A549 (cell line): ENCODE data around the gene CDYL2. TPM values are rescaled to one million over a fixed set of nuclear protein-coding genes. Genes with fewer than 3 reads are reported as not detected.

Experiments
- ATAC-seq, 2 experiments: fragments of 200-7000 bp in 1 of 2; fragments of >200 bp in 1 of 2; cut with Nextera tagmentation in 1 of 2; cut with Tn5 transposase in 1 of 2; 3 replicates each; pipeline versions ENCODE4 v1.8.0 to v1.9.1; 2018 to 2020; ENCODE audit warnings: mild to moderate bottlenecking in 1 of 2, moderate library complexity in 1 of 2
- CTCF ChIA-PET: fragments of 300-600 bp; sonication (Branson Sonifier 250); formaldehyde crosslinking; extraction: SDS; loops from one replicate; lab custom pipeline; 2021; ENCODE audit warnings: antibody characterized with exemption, inconsistent platforms; lab: Yijun Ruan, JAX
- POLR2A ChIA-PET: fragments of 350-600 bp; formaldehyde crosslinking; extraction: SDS; loops from one replicate; lab custom pipeline; 2021; ENCODE audit warnings: antibody characterized with exemption, inconsistent platforms; lab: Yijun Ruan, JAX
- DNase-seq, 2 experiments: peaks; one replicate each; pipeline versions ENCODE4 v3.0.0 to v3.0.0-alpha.2; 2011 to 2016; ENCODE audit warnings: low read depth in 1 of 2, low spot score in 1 of 2
- FAIRE-seq: peaks from 2 replicates; lab custom pipeline; 2011; peaks lifted over from hg19 to GRCh38; lab: Jason Lieb, UNC
- H3K27ac ChIP-seq, 2 experiments: fragments of >200 bp; sonication (Bioruptor Twin); formaldehyde crosslinking; 3 replicates each; pipeline ENCODE4 v1.5.1; 2016 to 2017
- H3K4me1 ChIP-seq: fragments of >200 bp; sonication (Bioruptor Twin); formaldehyde crosslinking; 3 replicates; pipeline ENCODE4 v1.6.1; 2016
- H3K4me2 ChIP-seq: fragments of >200 bp; sonication (Bioruptor Twin); formaldehyde crosslinking; 3 replicates; pipeline ENCODE4 v1.6.1; 2016
- H3K4me3 ChIP-seq: fragments of >200 bp; sonication (Bioruptor Twin); formaldehyde crosslinking; 3 replicates; pipeline ENCODE4 v1.5.1; 2016
- H3K9me3 ChIP-seq: fragments of >200 bp; sonication (Bioruptor Twin); formaldehyde crosslinking; 3 replicates; pipeline ENCODE4 v1.6.1; 2016
- BCL3 ChIP-seq: fragments of >200 bp; sonication (Bioruptor Twin); formaldehyde crosslinking; IDR thresholded peaks from 3 replicates; pipeline ENCODE4 v1.6.1; 2016
- CEBPB ChIP-seq, 2 experiments: fragments of >200 bp in 1 of 2; sonication (Bioruptor Twin) in 1 of 2; formaldehyde crosslinking in 1 of 2; IDR thresholded peaks; 2 replicates each; pipeline ENCODE4 v1.6.1; 2012 to 2016
- CHD2 ChIP-seq: fragments of 150-350 bp; IDR thresholded peaks from 2 replicates; pipeline ENCODE4 v1.6.1; 2014; ENCODE audit warnings: low read length; ENCODE audit not compliant: partially characterized antibody
- CHD4 ChIP-seq: fragments of 200-600 bp; sonication (generic); IDR thresholded peaks from 2 replicates; pipeline ENCODE4 v1.6.1; 2016; ENCODE audit warnings: antibody characterized with exemption, mild to moderate bottlenecking, borderline replicate concordance
- ELK1 ChIP-seq: fragments of 150-350 bp; IDR thresholded peaks from 2 replicates; pipeline ENCODE4 v1.6.1; 2014; ENCODE audit warnings: low read depth, mild to moderate bottlenecking, low read length
- FOSB ChIP-seq: fragments of 250-450 bp; sonication (Bioruptor Pico); IDR thresholded peaks from 2 replicates; pipeline ENCODE4 v1.5.0; 2020; ENCODE audit warnings: mild to moderate bottlenecking, moderate library complexity
- FOXS1 ChIP-seq: fragments of 250-450 bp; sonication (Bioruptor Pico); IDR thresholded peaks from 2 replicates; pipeline ENCODE4 v1.5.0; 2020; ENCODE audit warnings: mild to moderate bottlenecking, moderate library complexity
- GATA3 ChIP-seq: IDR thresholded peaks from 2 replicates; pipeline ENCODE4 v1.6.1; 2012; ENCODE audit warnings: borderline replicate concordance
- HDAC2 ChIP-seq: fragments of 200-600 bp; sonication (generic); IDR thresholded peaks from 2 replicates; pipeline ENCODE4 v1.6.1; 2016
- HMGXB4 ChIP-seq: fragments of 250-450 bp; sonication (Bioruptor Pico); IDR thresholded peaks from 2 replicates; pipeline ENCODE4 v1.5.0; 2021; ENCODE audit warnings: mild to moderate bottlenecking, moderate library complexity, borderline replicate concordance
- JUN ChIP-seq, 2 experiments: fragments of >200 bp; sonication (Bioruptor Twin); formaldehyde crosslinking; IDR thresholded peaks; 2 replicates in 1 of 2; 3 replicates in 1 of 2; pipeline ENCODE4 v1.6.1; 2016 to 2017
- JUNB ChIP-seq: fragments of >200 bp; sonication (Bioruptor Twin); formaldehyde crosslinking; IDR thresholded peaks from 2 replicates; pipeline ENCODE4 v1.6.1; 2016
- MAFK ChIP-seq: fragments of 450-650 bp; IDR thresholded peaks from 2 replicates; pipeline ENCODE4 v1.6.1; 2014; ENCODE audit not compliant: partially characterized antibody
- MAZ ChIP-seq: fragments of 150-350 bp; IDR thresholded peaks from 2 replicates; pipeline ENCODE4 v1.6.1; 2014; ENCODE audit warnings: antibody characterized with exemption, low read depth, low read length, borderline replicate concordance
- MYC ChIP-seq: IDR thresholded peaks from 2 replicates; pipeline ENCODE4 v1.6.1; 2012; ENCODE audit warnings: mild to moderate bottlenecking, inconsistent platforms, low read length, improper control_type of control experiment, borderline replicate concordance
- NPAS2 ChIP-seq: fragments of 250-450 bp; sonication (Bioruptor Pico); IDR thresholded peaks from 2 replicates; pipeline ENCODE4 v1.8.0; 2022; ENCODE audit warnings: mild to moderate bottlenecking, moderate library complexity, borderline replicate concordance
- NR3C1 ChIP-seq: fragments of >200 bp; sonication (Bioruptor Twin); formaldehyde crosslinking; IDR thresholded peaks from 3 replicates; pipeline ENCODE4 v1.6.1; 2017
- PBX3 ChIP-seq: IDR thresholded peaks from 2 replicates; pipeline ENCODE4 v1.6.1; 2012
- POLR2AphosphoS2 ChIP-seq: conservative IDR thresholded peaks from 2 replicates; pipeline ENCODE4 v1.6.1; 2012; ENCODE audit warnings: low read length, improper control_type of control experiment, inconsistent platforms
- RCOR1 ChIP-seq: fragments of 150-350 bp; IDR thresholded peaks from 2 replicates; pipeline ENCODE4 v1.6.1; 2014; ENCODE audit warnings: antibody characterized with exemption, low read length, low read depth
- TFCP2L1 ChIP-seq: fragments of 250-450 bp; sonication (Bioruptor Pico); IDR thresholded peaks from 2 replicates; pipeline ENCODE4 v1.5.0; 2021; ENCODE audit warnings: mild to moderate bottlenecking
- ZFP36 ChIP-seq: fragments of 450-650 bp; IDR thresholded peaks from 2 replicates; pipeline ENCODE4 v1.6.1; 2014; ENCODE audit warnings: borderline replicate concordance; ENCODE audit not compliant: partially characterized antibody
- ZNF302 ChIP-seq: fragments of 250-450 bp; sonication (Bioruptor Pico); IDR thresholded peaks from 2 replicates; pipeline ENCODE4 v1.9.0; 2021; ENCODE audit warnings: inconsistent platforms, mild to moderate bottlenecking, moderate library complexity
- ZSCAN20 ChIP-seq: fragments of 250-450 bp; sonication (Bioruptor Pico); IDR thresholded peaks from 2 replicates; pipeline ENCODE4 v1.8.0; 2022; ENCODE audit warnings: mild to moderate bottlenecking, moderate library complexity
- WGBS: methylation state at CpG from one replicate; pipeline ENCODE4 v1.1.6; 2017; ENCODE audit errors: missing lambda C conversion rate; 5-methylcytosine and 5-hydroxymethylcytosine counted together
- polyA plus RNA-seq, 4 experiments: library from polyadenylated mRNA; depleted of rRNA in 3 of 4; stranded (reverse); fragments of >200 nt; fragmentation: RNase III in 1 of 4; extraction: RNeasy Plus Mini Kit Qiagen cat#74134 plus additional on column Dnase treatment in 1 of 4; gene quantifications; 2 replicates in 3 of 4; 3 replicates in 1 of 4; pipeline ENCODE4 v1.2.3, GENCODE V29; 2011 to 2017
- TF ChIP-seq, protein P1 (sequence below): fragments of 450-650 bp; IDR thresholded peaks from 2 replicates; pipeline ENCODE4 v1.6.1; 2014; ENCODE audit warnings: antibody characterized with exemption
- TF ChIP-seq, protein P2 (sequence below): fragments of >200 bp; sonication (Bioruptor Twin); formaldehyde crosslinking; IDR thresholded peaks from 3 replicates; pipeline ENCODE4 v1.5.1; 2016

Gene CDYL2
- polyA plus RNA-seq, 2 of the 4 experiments (the other 2 are of a cell fraction) = 0.05 to 0.10 TPM

- Histone ChIP-seq H3K27ac (no peak overlapping the region), H3K9me3 (no peaks in the 10 kb centered on the region), H3K4me2 (no peak overlapping the region), H3K4me3 (no peak overlapping the region), H3K4me1 (no peaks in the 10 kb centered on the region)
- WGBS = 15% methylated on average over 3 of the region's 3 CpGs
- no peak for TF ChIP-seq ELK1
- no peak for TF ChIP-seq TFCP2L1
- no peak for TF ChIP-seq MAFK
- TF ChIP-seq BCL3 = no peak
- TF ChIP-seq ZFP36 = no peak
- TF ChIP-seq ZSCAN20 = no peak
- no peak for TF ChIP-seq RCOR1
- TF ChIP-seq POLR2AphosphoS2 = no peak
- no peak for TF ChIP-seq NR3C1
- TF ChIP-seq, protein P1, sequence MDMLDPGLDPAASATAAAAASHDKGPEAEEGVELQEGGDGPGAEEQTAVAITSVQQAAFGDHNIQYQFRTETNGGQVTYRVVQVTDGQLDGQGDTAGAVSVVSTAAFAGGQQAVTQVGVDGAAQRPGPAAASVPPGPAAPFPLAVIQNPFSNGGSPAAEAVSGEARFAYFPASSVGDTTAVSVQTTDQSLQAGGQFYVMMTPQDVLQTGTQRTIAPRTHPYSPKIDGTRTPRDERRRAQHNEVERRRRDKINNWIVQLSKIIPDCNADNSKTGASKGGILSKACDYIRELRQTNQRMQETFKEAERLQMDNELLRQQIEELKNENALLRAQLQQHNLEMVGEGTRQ = no peak
- no peak for TF ChIP-seq ZNF302
- TF ChIP-seq GATA3 = no peak
- no peak for FAIRE-seq
- ATAC-seq = no peak
- ChIA-PET CTCF (no interaction called here), POLR2A (no interaction called here)
- no peak for DNase-seq
Measured at GRCh38 chr16:80751167-80751566, 53.2 kb downstream of the CDYL2 start.

DNA sequence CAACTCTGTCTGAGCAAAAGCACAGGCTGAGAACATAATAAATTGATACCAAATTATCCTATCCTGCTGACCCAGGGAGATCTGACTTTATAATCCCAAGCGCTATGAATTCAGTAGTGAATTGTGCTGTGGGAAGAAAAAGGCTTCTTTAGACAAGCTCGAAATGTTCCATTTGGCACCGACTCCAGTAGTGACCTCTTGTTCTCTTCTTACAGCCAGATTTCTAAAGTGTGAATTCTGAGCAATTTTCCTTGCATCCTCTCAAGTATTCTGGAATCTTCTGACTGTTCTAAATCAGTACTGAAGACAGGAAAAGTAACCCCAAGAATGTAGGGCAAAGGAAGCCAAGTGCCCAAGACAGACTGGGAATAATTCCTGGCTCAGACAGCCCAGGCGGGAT, 58.2 kb downstream of the CDYL2 start:
- POLR2A ChIA-PET = no interaction called here
- no peak for ATAC-seq
- no peak for FAIRE-seq

More for the DNA sequence above, 58.2 kb downstream of the CDYL2 start:
- Histone ChIP-seq H3K9me3 (no peaks in the 10 kb centered on the region), H3K4me3 (no peak overlapping the region), H3K27ac (no peak overlapping the region), H3K4me2 (no peak overlapping the region), H3K4me1 (no peaks in the 10 kb centered on the region)
- WGBS = 21% methylated on average over 4 of the region's 4 CpGs
- DNase-seq = no peak
- CTCF ChIA-PET = no interaction called here
- TF ChIP-seq JUN (IDR thresholded peaks at IDR 0.05) (no peak), NPAS2 (CRISPR knock-in tag) (no peak), JUNB (no peak), NR3C1 (no peak), RCOR1 (no peak), FOSB (CRISPR knock-in tag) (no peak), CEBPB (IDR thresholded peaks at IDR 0.05) (no peak), ZSCAN20 (no peak), CHD4 (no peak), HDAC2 (no peak), MAZ (no peak), PBX3 (no peak), MYC (no peak), MAFK (no peak), HMGXB4 (CRISPR knock-in tag) (no peak), FOXS1 (CRISPR knock-in tag) (no peak), CHD2 (no peak), BCL3 (no peak)
- TF ChIP-seq, protein P2, sequence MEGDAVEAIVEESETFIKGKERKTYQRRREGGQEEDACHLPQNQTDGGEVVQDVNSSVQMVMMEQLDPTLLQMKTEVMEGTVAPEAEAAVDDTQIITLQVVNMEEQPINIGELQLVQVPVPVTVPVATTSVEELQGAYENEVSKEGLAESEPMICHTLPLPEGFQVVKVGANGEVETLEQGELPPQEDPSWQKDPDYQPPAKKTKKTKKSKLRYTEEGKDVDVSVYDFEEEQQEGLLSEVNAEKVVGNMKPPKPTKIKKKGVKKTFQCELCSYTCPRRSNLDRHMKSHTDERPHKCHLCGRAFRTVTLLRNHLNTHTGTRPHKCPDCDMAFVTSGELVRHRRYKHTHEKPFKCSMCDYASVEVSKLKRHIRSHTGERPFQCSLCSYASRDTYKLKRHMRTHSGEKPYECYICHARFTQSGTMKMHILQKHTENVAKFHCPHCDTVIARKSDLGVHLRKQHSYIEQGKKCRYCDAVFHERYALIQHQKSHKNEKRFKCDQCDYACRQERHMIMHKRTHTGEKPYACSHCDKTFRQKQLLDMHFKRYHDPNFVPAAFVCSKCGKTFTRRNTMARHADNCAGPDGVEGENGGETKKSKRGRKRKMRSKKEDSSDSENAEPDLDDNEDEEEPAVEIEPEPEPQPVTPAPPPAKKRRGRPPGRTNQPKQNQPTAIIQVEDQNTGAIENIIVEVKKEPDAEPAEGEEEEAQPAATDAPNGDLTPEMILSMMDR = no peak
- TF ChIP-seq, protein P1 = no peak
